H9 (cell line): Measurements from ENCODE around the gene VASN. TPM values are rescaled to one million over a fixed set of nuclear protein-coding genes. Genes with fewer than 3 reads are reported as not detected.

Experiments
- DNase-seq: peaks from one replicate; pipeline ENCODE4 v3.0.0-alpha.2; 2017
- H2AFZ ChIP-seq: one replicate; pipeline ENCODE4 v1.6.1; 2013; ENCODE audit warnings: mild to moderate bottlenecking, low read length, control low read depth, moderate library complexity
- H2AK5ac ChIP-seq: 2 replicates; pipeline ENCODE4 v1.6.1; 2013; ENCODE audit warnings: low read length, control low read depth, mixed read lengths; ENCODE audit not compliant: insufficient read length
- H2BK120ac ChIP-seq: one replicate; pipeline ENCODE4 v1.6.1; 2013; ENCODE audit warnings: low read depth, mild to moderate bottlenecking, low read length, control low read depth, inconsistent platforms; ENCODE audit not compliant: poor library complexity, severe bottlenecking
- H2BK12ac ChIP-seq: 2 replicates; pipeline ENCODE4 v1.6.1; 2013; ENCODE audit warnings: low read length, control low read depth, mixed read lengths, low read depth; ENCODE audit not compliant: insufficient read length
- H2BK15ac ChIP-seq: 2 replicates; pipeline ENCODE4 v1.6.1; 2013; ENCODE audit warnings: low read depth, low read length, control low read depth
- H2BK20ac ChIP-seq: one replicate; pipeline ENCODE4 v1.6.1; 2013; ENCODE audit warnings: low read depth, mild to moderate bottlenecking, low read length, control low read depth, inconsistent platforms; ENCODE audit not compliant: poor library complexity, severe bottlenecking
- H2BK5ac ChIP-seq: 2 replicates; pipeline ENCODE4 v1.6.1; 2013; ENCODE audit warnings: low read length, control low read depth, mixed read lengths; ENCODE audit not compliant: insufficient read length
- H3K14ac ChIP-seq: 2 replicates; pipeline ENCODE4 v1.6.1; 2013; ENCODE audit warnings: low read length, control low read depth; ENCODE audit not compliant: insufficient read depth
- H3K18ac ChIP-seq: 2 replicates; pipeline ENCODE4 v1.6.1; 2013; ENCODE audit warnings: low read depth, mild to moderate bottlenecking, mixed read lengths, low read length, control low read depth; ENCODE audit not compliant: insufficient read length
- H3K23ac ChIP-seq: 2 replicates; pipeline ENCODE4 v1.6.1; 2013; ENCODE audit warnings: low read length, control low read depth, mixed read lengths, low read depth; ENCODE audit not compliant: insufficient read length
- H3K23me2 ChIP-seq: 2 replicates; pipeline ENCODE4 v1.6.1; 2013; ENCODE audit warnings: low read depth, mild to moderate bottlenecking, mixed read lengths, low read length, control low read depth; ENCODE audit not compliant: insufficient read length, poor library complexity, severe bottlenecking
- H3K27ac ChIP-seq: 2 replicates; pipeline ENCODE4 v1.5.1; 2013; ENCODE audit warnings: low read length, control low read depth, mixed read lengths, low read depth; ENCODE audit not compliant: insufficient read length
- H3K27me3 ChIP-seq: 2 replicates; pipeline ENCODE4 v1.6.1; 2013; ENCODE audit warnings: low read length, control low read depth, inconsistent platforms; ENCODE audit not compliant: insufficient read depth
- H3K4ac ChIP-seq: 2 replicates; pipeline ENCODE4 v1.6.1; 2013; ENCODE audit warnings: low read depth, mild to moderate bottlenecking, control low read depth, inconsistent platforms, low read length, moderate library complexity
- H3K4me1 ChIP-seq: 2 replicates; pipeline ENCODE4 v1.6.1; 2013; ENCODE audit warnings: low read length, control low read depth, inconsistent platforms; ENCODE audit not compliant: insufficient read depth
- H3K4me2 ChIP-seq: 2 replicates; pipeline ENCODE4 v1.6.1; 2013; ENCODE audit warnings: low read length, control low read depth, mixed read lengths; ENCODE audit not compliant: insufficient read length, insufficient read depth
- H3K56ac ChIP-seq: 2 replicates; pipeline ENCODE4 v1.6.1; 2013; ENCODE audit warnings: low read depth, mild to moderate bottlenecking, mixed read lengths, low read length, control low read depth; ENCODE audit not compliant: insufficient read length
- H3K79me1 ChIP-seq: 2 replicates; pipeline ENCODE4 v1.6.1; 2013; ENCODE audit warnings: low read depth, mild to moderate bottlenecking, moderate library complexity, low read length, control low read depth, inconsistent platforms; ENCODE audit not compliant: insufficient read depth, poor library complexity, severe bottlenecking
- H3K79me2 ChIP-seq: 2 replicates; pipeline ENCODE4 v1.6.1; 2013; ENCODE audit warnings: low read length, control low read depth, inconsistent platforms; ENCODE audit not compliant: insufficient read depth
- H3K9ac ChIP-seq: 2 replicates; pipeline ENCODE4 v1.6.1; 2013; ENCODE audit warnings: low read length, control low read depth, mixed read lengths; ENCODE audit not compliant: insufficient read length; ENCODE audit errors: extremely low read depth
- H3K9me3 ChIP-seq: one replicate; pipeline ENCODE4 v1.6.1; 2013; ENCODE audit warnings: low read depth, low read length, inconsistent platforms; ENCODE audit not compliant: control insufficient read depth
- H3T11ph ChIP-seq: one replicate; pipeline ENCODE4 v1.6.1; 2013; ENCODE audit warnings: mild to moderate bottlenecking, low read length, control low read depth, inconsistent platforms
- H4K20me1 ChIP-seq: one replicate; pipeline ENCODE4 v1.6.1; 2013; ENCODE audit not compliant: control insufficient read depth, insufficient read length, insufficient read depth
- H4K5ac ChIP-seq: 2 replicates; pipeline ENCODE4 v1.6.1; 2013; ENCODE audit warnings: low read depth, mild to moderate bottlenecking, mixed read lengths, low read length, control low read depth; ENCODE audit not compliant: insufficient read length
- H4K8ac ChIP-seq: replicated peaks from 2 replicates; pipeline ENCODE4 v1.6.1; 2013; ENCODE audit warnings: low read length, control low read depth, mixed read lengths, low read depth; ENCODE audit not compliant: insufficient read length
- H4K91ac ChIP-seq: 2 replicates; pipeline ENCODE4 v1.6.1; 2013; ENCODE audit warnings: low read depth, mild to moderate bottlenecking, moderate library complexity, mixed read lengths, low read length, control low read depth; ENCODE audit not compliant: insufficient read length
- H3K27ac Mint-ChIP-seq, 3 experiments: 2 replicates in 2 of 3; 3 replicates in 1 of 3; pipeline ENCODE4 v1.8.0; 2020 to 2021; ENCODE audit warnings: mixed read lengths in 3 of 3, mild to moderate bottlenecking in 1 of 3, moderate library complexity in 1 of 3
- H3K27me3 Mint-ChIP-seq: 2 replicates; pipeline ENCODE4 v1.8.0; 2021; ENCODE audit warnings: low read depth, mild to moderate bottlenecking, moderate library complexity, mixed read lengths
- H3K36me3 Mint-ChIP-seq, 3 experiments: 2 replicates in 2 of 3; 3 replicates in 1 of 3; pipeline ENCODE4 v1.8.0; 2020 to 2021; ENCODE audit warnings: low read depth in 3 of 3, mixed read lengths in 3 of 3; ENCODE audit not compliant: insufficient read depth in 1 of 3
- H3K4me1 Mint-ChIP-seq, 2 experiments: 2 replicates each; pipeline ENCODE4 v1.8.0; 2020; ENCODE audit warnings: mixed read lengths in 2 of 2
- H3K4me3 Mint-ChIP-seq, 2 experiments: 2 replicates in 1 of 2; 3 replicates in 1 of 2; pipeline ENCODE4 v1.8.0; 2020 to 2021; ENCODE audit warnings: mild to moderate bottlenecking in 2 of 2, mixed read lengths in 2 of 2, moderate library complexity in 1 of 2
- H3K9me3 Mint-ChIP-seq, 2 experiments: 2 replicates in 1 of 2; 3 replicates in 1 of 2; pipeline ENCODE4 v1.8.0; 2020; ENCODE audit warnings: mild to moderate bottlenecking in 2 of 2, mixed read lengths in 2 of 2, moderate library complexity in 1 of 2
- WGBS: extraction: QIAGEN DNeasy Blood & Tissue Kit; methylation state at CpG from one replicate; pipeline ENCODE4 v1.1.7; 2013; ENCODE audit warnings: missing lambda C conversion rate, low lambda C conversion rate, mixed read lengths; ENCODE audit not compliant: insufficient read length; ENCODE audit errors: extremely low coverage; 5-methylcytosine and 5-hydroxymethylcytosine counted together
- total RNA-seq: library from RNA; stranded (reverse); gene quantifications from 2 replicates; pipeline ENCODE4 v1.2.1, GENCODE V29; 2021
- TF ChIP-seq, protein P1 (sequence below): fragments of 200-600 bp; sonication (generic); conservative IDR thresholded peaks from 3 replicates; pipeline ENCODE4 v1.8.0; 2021; ENCODE audit warnings: antibody characterized with exemption, mild to moderate bottlenecking

The VASN gene
- total RNA-seq, 1 experiment from 2014 or later: 11.0 TPM

DNA sequence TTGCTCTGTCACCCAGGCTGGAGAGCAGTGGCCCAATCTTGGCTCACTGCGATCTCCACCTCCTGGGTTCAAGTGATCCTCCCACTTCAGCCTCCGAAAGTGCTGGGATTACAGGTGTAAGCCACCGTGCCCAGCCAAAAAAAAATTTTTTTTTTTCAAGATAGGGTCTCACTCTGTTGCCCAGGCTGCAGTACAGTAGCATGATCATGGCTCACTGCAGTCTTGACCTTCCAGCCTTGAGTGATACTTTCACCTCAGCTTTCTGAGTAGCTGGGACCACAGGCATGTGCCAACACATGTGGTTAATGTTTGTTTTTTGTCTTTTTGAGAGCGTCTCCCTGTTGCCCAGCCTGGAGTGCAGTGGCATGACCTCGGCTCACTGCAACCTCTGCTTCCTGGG is 18.8 kb upstream of the VASN start:
- Histone ChIP-seq H4K20me1 (no peaks in the 10 kb centered on the region), H3K4me1 (no peaks in the 10 kb centered on the region), H4K91ac (no peak overlapping the region), H3K79me1 (peaks cover 7% of the 10 kb centered on the region), H3K27me3 (no peaks in the 10 kb centered on the region), H3K23ac (no peak overlapping the region), H2BK5ac (no peak overlapping the region), H3K4ac (no peak overlapping the region), H2BK15ac (no peak overlapping the region), H2BK120ac (no peak overlapping the region), H3K27ac (no peak overlapping the region), H3K14ac (no peak overlapping the region), H4K8ac (no peak overlapping the region), H2AK5ac (no peak overlapping the region), H3K79me2 (peaks cover 12% of the 10 kb centered on the region; the same call in 1 of the 2 replicates), H3K18ac (no peak overlapping the region), H3T11ph (no peak overlapping the region), H2BK12ac (no peak overlapping the region), H3K4me2 (no peak overlapping the region), H3K9ac (no peak overlapping the region), H2BK20ac (no peak overlapping the region), H3K23me2 (no peaks in the 10 kb centered on the region), H3K56ac (no peak overlapping the region), H3K9me3 (no peaks in the 10 kb centered on the region), H4K5ac (no peak overlapping the region), H2AFZ (no peak overlapping the region)
- TF ChIP-seq, protein P1, sequence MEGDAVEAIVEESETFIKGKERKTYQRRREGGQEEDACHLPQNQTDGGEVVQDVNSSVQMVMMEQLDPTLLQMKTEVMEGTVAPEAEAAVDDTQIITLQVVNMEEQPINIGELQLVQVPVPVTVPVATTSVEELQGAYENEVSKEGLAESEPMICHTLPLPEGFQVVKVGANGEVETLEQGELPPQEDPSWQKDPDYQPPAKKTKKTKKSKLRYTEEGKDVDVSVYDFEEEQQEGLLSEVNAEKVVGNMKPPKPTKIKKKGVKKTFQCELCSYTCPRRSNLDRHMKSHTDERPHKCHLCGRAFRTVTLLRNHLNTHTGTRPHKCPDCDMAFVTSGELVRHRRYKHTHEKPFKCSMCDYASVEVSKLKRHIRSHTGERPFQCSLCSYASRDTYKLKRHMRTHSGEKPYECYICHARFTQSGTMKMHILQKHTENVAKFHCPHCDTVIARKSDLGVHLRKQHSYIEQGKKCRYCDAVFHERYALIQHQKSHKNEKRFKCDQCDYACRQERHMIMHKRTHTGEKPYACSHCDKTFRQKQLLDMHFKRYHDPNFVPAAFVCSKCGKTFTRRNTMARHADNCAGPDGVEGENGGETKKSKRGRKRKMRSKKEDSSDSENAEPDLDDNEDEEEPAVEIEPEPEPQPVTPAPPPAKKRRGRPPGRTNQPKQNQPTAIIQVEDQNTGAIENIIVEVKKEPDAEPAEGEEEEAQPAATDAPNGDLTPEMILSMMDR: no peak
- Mint-ChIP-seq H3K27ac (no peak overlapping the region), H3K9me3 (no peaks in the 10 kb centered on the region; a peak in 1 of 5 replicates), H3K4me3 (no peak overlapping the region), H3K27me3 (no peaks in the 10 kb centered on the region), H3K4me1 (peaks cover 6% of the 10 kb centered on the region in 2 experiments), H3K36me3 (peaks cover 0 to 8% (median 6%) of the 10 kb centered on the region in 3 experiments; a peak in 4 of 7 replicates)
- whole genome bisulfite sequencing: no CpG with 5 or more reads among the region's 5 CpGs
- DNase-seq: no peak
